ENCODE measurements around the gene KCNJ9. TPM values are rescaled to one million over a fixed set of nuclear protein-coding genes. Genes with fewer than 3 reads are reported as not detected.

The KCNJ9 gene
- polyA plus RNA-seq, 3 donors, result not detected

DNA sequence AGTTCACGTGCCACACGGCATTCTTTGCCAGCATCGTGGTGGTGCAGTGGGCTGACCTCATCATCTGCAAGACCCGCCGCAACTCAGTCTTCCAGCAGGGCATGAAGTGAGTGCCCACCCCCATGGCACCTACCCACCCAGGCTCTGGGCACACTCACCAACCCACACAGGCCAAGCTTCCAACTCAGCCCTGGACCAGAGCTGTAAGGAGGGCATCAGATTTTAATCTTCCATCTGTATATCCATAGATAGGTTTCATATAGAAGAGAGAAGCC, 55.5 kb downstream of the KCNJ9 start:
- no peak overlapping the region for H3K4me3 ChIP-seq (replicated peaks in 1 of 3; ENCODE audit: low read depth in 2 of 3, low read length in 3 of 3)
- H2AFZ ChIP-seq (ENCODE audit: insufficient read depth, low read depth, low read length, poor library complexity, severe bottlenecking), result no peak overlapping the region
- no peaks in the 10 kb centered on the region for H3K36me3 ChIP-seq (replicated peaks in 1 of 2; ENCODE audit: control insufficient read depth in 1 of 2, insufficient read depth in 2 of 2, low read length in 2 of 2)
- H3K4me1 ChIP-seq (ENCODE audit: control insufficient read depth in 1 of 2, insufficient read depth in 2 of 2, low read length in 2 of 2), result peaks cover 18 to 22% of the 10 kb centered on the region in 2 donors
- no peak overlapping the region for H3K27ac ChIP-seq (ENCODE audit: low read depth in 1 of 2, low read length in 2 of 2)
- Mint-ChIP-seq H3K4me3 (no peak overlapping the region), H3K9me3 (peaks cover 0 to 1% (median 0%) of the 10 kb centered on the region in 7 donors), H3K4me1 (peaks cover 18% of the 10 kb centered on the region), H3K27me3 (ENCODE audit: low read depth in 3 of 3) (peaks cover 8 to 13% (median 12%) of the 10 kb centered on the region in 3 donors), H3K27ac (no peak overlapping the region), H3K36me3 (no peaks in the 10 kb centered on the region)
- intact Hi-C loops (cut with micrococcal nuclease), result no loop called here
- 93% methylated on average over 5 of the region's 5 CpGs for WGBS (ENCODE audit: insufficient coverage)
- no peaks in the 10 kb centered on the region for H3K79me2 ChIP-seq (ENCODE audit: insufficient read depth, low read length)
- no peaks in the 10 kb centered on the region for H4K20me1 ChIP-seq (ENCODE audit: insufficient read depth, low read length)
- no peak overlapping the region for H3K9ac ChIP-seq (ENCODE audit: insufficient read depth, low read length, poor library complexity, severe bottlenecking)
- H3K9me3 ChIP-seq (replicated peaks in 1 of 2; ENCODE audit: control insufficient read depth in 1 of 2, insufficient read depth in 1 of 2, low read length in 2 of 2), result no peaks in the 10 kb centered on the region
- H3K27me3 ChIP-seq (ENCODE audit: control insufficient read depth in 2 of 2, insufficient read depth in 2 of 2, low read length in 2 of 2), result no peaks in the 10 kb centered on the region
- TF ChIP-seq, protein P1, sequence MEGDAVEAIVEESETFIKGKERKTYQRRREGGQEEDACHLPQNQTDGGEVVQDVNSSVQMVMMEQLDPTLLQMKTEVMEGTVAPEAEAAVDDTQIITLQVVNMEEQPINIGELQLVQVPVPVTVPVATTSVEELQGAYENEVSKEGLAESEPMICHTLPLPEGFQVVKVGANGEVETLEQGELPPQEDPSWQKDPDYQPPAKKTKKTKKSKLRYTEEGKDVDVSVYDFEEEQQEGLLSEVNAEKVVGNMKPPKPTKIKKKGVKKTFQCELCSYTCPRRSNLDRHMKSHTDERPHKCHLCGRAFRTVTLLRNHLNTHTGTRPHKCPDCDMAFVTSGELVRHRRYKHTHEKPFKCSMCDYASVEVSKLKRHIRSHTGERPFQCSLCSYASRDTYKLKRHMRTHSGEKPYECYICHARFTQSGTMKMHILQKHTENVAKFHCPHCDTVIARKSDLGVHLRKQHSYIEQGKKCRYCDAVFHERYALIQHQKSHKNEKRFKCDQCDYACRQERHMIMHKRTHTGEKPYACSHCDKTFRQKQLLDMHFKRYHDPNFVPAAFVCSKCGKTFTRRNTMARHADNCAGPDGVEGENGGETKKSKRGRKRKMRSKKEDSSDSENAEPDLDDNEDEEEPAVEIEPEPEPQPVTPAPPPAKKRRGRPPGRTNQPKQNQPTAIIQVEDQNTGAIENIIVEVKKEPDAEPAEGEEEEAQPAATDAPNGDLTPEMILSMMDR (IDR thresholded peaks at IDR 0.05), result no peak
- no peak for DNase-seq
- no peak overlapping the region for H3K4me2 ChIP-seq (replicated peaks; ENCODE audit: extremely low read depth, low read length, poor library complexity, severe bottlenecking)

DNA sequence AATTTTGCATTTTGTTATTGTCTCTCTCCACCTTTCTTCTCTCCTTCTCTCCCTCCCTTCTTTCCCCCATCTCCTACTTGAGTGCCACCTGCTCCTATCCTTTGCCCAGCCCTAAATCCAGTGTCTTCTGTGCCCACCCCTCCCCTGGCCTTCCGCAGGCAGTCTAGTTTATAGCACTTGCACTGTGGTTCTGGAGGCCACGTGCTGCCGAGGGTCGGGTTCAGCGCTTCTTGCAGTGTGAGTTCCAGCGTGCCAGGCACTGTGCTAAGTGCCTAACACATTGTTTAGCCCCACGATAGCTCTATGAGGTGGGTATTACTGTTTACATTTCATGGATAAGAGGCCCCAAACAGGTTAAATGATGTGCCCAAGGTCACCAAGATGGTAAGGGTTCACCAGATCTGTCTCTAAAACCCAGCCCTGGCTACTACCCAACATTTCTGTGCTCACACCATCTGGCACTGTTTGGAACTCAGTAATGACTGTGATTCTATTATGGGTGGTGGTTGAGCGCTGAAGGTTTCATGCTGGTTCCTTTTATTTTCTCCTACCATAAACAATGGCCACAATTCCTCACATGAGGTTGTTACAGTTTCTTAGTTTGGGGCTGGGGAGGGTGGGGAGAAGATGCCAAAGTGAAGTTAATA, 56.0 kb downstream of the KCNJ9 start:
- no peak overlapping the region for H3K27ac Mint-ChIP-seq
- peaks cover 0 to 1% (median 0%) of the 10 kb centered on the region in 7 donors for H3K9me3 Mint-ChIP-seq
- H3K9ac ChIP-seq (ENCODE audit: insufficient read depth, low read length, poor library complexity, severe bottlenecking), result no peak overlapping the region
- no peaks in the 10 kb centered on the region for H3K36me3 ChIP-seq (replicated peaks in 1 of 2; ENCODE audit: control insufficient read depth in 1 of 2, insufficient read depth in 2 of 2, low read length in 2 of 2)
- intact Hi-C loops (cut with micrococcal nuclease), result no loop called here
- H2AFZ ChIP-seq (ENCODE audit: insufficient read depth, low read depth, low read length, poor library complexity, severe bottlenecking), result no peak overlapping the region
- no peak for DNase-seq
- H3K4me3 Mint-ChIP-seq, result no peak overlapping the region
- H3K27me3 ChIP-seq (ENCODE audit: control insufficient read depth in 2 of 2, insufficient read depth in 2 of 2, low read length in 2 of 2), result no peaks in the 10 kb centered on the region
- no peak overlapping the region for H3K27ac ChIP-seq (ENCODE audit: low read depth in 1 of 2, low read length in 2 of 2)
- no peaks in the 10 kb centered on the region for H3K79me2 ChIP-seq (ENCODE audit: insufficient read depth, low read length)
- peaks cover 7 to 11% (median 7%) of the 10 kb centered on the region in 3 donors for H3K27me3 Mint-ChIP-seq (ENCODE audit: low read depth in 3 of 3)
- 98% methylated on average over 7 of the region's 8 CpGs for WGBS (ENCODE audit: insufficient coverage)
- no peak overlapping the region for H3K4me3 ChIP-seq (replicated peaks in 1 of 3; ENCODE audit: low read depth in 2 of 3, low read length in 3 of 3)
- no peaks in the 10 kb centered on the region for H4K20me1 ChIP-seq (ENCODE audit: insufficient read depth, low read length)
- H3K4me1 ChIP-seq (ENCODE audit: control insufficient read depth in 1 of 2, insufficient read depth in 2 of 2, low read length in 2 of 2), result peaks cover 19 to 25% of the 10 kb centered on the region in 2 donors
- no peaks in the 10 kb centered on the region for H3K9me3 ChIP-seq (replicated peaks in 1 of 2; ENCODE audit: control insufficient read depth in 1 of 2, insufficient read depth in 1 of 2, low read length in 2 of 2)
- H3K4me1 Mint-ChIP-seq, result peaks cover 20% of the 10 kb centered on the region
- TF ChIP-seq, protein P1 (IDR thresholded peaks at IDR 0.05), result no peak
- H3K36me3 Mint-ChIP-seq, result no peaks in the 10 kb centered on the region
- no peak overlapping the region for H3K4me2 ChIP-seq (replicated peaks; ENCODE audit: extremely low read depth, low read length, poor library complexity, severe bottlenecking)

Measured in CD14-positive monocyte (primary cell).